Activated CD4-positive, CD25-positive, alpha-beta regulatory T cell (primary cell): ENCODE measurements around the gene GPR87.

Experiments
- DNase-seq, 4 experiments: peaks; one replicate each; lab custom pipeline; 2025; lab: John Stamatoyannopoulos, UW

GPR87 gene

GRCh38 chr3:151283387-151283786 lies 33.2 kb downstream of the GPR87 start:
- DNase-seq, result no peak

GRCh38 chr3:151282921-151283320 lies 33.7 kb downstream of the GPR87 start:
- no peak for DNase-seq

GRCh38 chr3:151281671-151282324 lies 34.8 kb downstream of the GPR87 start:
- DNase-seq, result no peak

GRCh38 chr3:151278230-151278629 lies 38.4 kb downstream of the GPR87 start, which contains the start of gene P2RY14:
TSS of gene P2RY14 (minus strand) at chr3:151278542. CDS start at chr3:151214316, 64,226 bp downstream.
- no peak for DNase-seq

- DNase-seq, result no peak
Observed at GRCh38 chr3:151276687-151277042, 40.0 kb downstream of the GPR87 start.

GRCh38 chr3:151276038-151276686 lies 40.5 kb downstream of the GPR87 start:
- no peak for DNase-seq

GRCh38 chr3:151275091-151275490 lies 41.5 kb downstream of the GPR87 start:
- DNase-seq, result no peak

GRCh38 chr3:151269631-151270030 lies 47.0 kb downstream of the GPR87 start:
- no peak for DNase-seq

- no peak for DNase-seq
Observed at GRCh38 chr3:151268267-151269235, 48.1 kb downstream of the GPR87 start.

GRCh38 chr3:151267066-151267465 lies 49.6 kb downstream of the GPR87 start:
- no peak for DNase-seq

GRCh38 chr3:151265866-151266265 lies 50.8 kb downstream of the GPR87 start:
- no peak for DNase-seq

GRCh38 chr3:151265166-151265565 lies 51.5 kb downstream of the GPR87 start:
- no peak for DNase-seq

GRCh38 chr3:151264605-151265004 lies 52.0 kb downstream of the GPR87 start:
- no peak for DNase-seq

- DNase-seq, result no peak
Observed at GRCh38 chr3:151262871-151263525, 53.6 kb downstream of the GPR87 start.

GRCh38 chr3:151259664-151260063 lies 57.0 kb downstream of the GPR87 start:
- no peak for DNase-seq

- no peak for DNase-seq
Observed at GRCh38 chr3:151256749-151257148, 59.9 kb downstream of the GPR87 start.

- DNase-seq, result no peak
Observed at GRCh38 chr3:151248772-151249337, 67.8 kb downstream of the GPR87 start.
